ENCODE results near the gene TUB. TPM values are rescaled to one million over a fixed set of nuclear protein-coding genes. Genes with fewer than 3 reads are reported as not detected.
A peak's percentile ranks its signal among the peaks of the same experiment; 100 is the strongest.

The TUB gene
- total RNA-seq, 1 donor from 2014 or later = 5.2 TPM

GRCh38 chr11:8067929-8068575 lies 13.0 kb upstream of the TUB start:
- no peaks in the 10 kb centered on the region for H3K36me3 ChIP-seq
- no peaks in the 10 kb centered on the region for H3K9me3 ChIP-seq
- no peaks in the 10 kb centered on the region for H3K4me1 ChIP-seq
- peak overlapping the region; percentile 15 for H3K27ac ChIP-seq
- no peak for ATAC-seq
- intact Hi-C loops (cut with DNase I) = no loop called here
- TF ChIP-seq, protein P1, sequence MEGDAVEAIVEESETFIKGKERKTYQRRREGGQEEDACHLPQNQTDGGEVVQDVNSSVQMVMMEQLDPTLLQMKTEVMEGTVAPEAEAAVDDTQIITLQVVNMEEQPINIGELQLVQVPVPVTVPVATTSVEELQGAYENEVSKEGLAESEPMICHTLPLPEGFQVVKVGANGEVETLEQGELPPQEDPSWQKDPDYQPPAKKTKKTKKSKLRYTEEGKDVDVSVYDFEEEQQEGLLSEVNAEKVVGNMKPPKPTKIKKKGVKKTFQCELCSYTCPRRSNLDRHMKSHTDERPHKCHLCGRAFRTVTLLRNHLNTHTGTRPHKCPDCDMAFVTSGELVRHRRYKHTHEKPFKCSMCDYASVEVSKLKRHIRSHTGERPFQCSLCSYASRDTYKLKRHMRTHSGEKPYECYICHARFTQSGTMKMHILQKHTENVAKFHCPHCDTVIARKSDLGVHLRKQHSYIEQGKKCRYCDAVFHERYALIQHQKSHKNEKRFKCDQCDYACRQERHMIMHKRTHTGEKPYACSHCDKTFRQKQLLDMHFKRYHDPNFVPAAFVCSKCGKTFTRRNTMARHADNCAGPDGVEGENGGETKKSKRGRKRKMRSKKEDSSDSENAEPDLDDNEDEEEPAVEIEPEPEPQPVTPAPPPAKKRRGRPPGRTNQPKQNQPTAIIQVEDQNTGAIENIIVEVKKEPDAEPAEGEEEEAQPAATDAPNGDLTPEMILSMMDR (IDR thresholded peaks at IDR 0.05) = no peak
- H3K27me3 ChIP-seq (ENCODE audit: low read depth) = no peaks in the 10 kb centered on the region
- DNase-seq = no peak
- no peak overlapping the region for H3K4me3 ChIP-seq

- H3K27ac ChIP-seq = peak overlapping the region; percentile 15
- no peaks in the 10 kb centered on the region for H3K9me3 ChIP-seq
- H3K36me3 ChIP-seq = no peaks in the 10 kb centered on the region
- no peak overlapping the region for H3K4me3 ChIP-seq
- no peaks in the 10 kb centered on the region for H3K4me1 ChIP-seq
- peak; percentile 26 to 39 for ATAC-seq
- intact Hi-C loops (cut with DNase I) = no loop called here
- TF ChIP-seq, protein P1 (IDR thresholded peaks at IDR 0.05) = no peak
- DNase-seq = no peak
- H3K27me3 ChIP-seq (ENCODE audit: low read depth) = no peaks in the 10 kb centered on the region
Measured at GRCh38 chr11:8068605-8069221, 12.3 kb upstream of the TUB start.

GRCh38 chr11:8069771-8070170 lies 11.2 kb upstream of the TUB start:
- no peak overlapping the region for H3K27ac ChIP-seq
- H3K9me3 ChIP-seq = no peaks in the 10 kb centered on the region
- H3K27me3 ChIP-seq (ENCODE audit: low read depth) = no peaks in the 10 kb centered on the region
- intact Hi-C loops (cut with DNase I) = no loop called here
- TF ChIP-seq, protein P1 (IDR thresholded peaks at IDR 0.05) = no peak
- H3K4me1 ChIP-seq = no peaks in the 10 kb centered on the region
- ATAC-seq (no peak), DNase-seq (no peak)
- H3K36me3 ChIP-seq = no peaks in the 10 kb centered on the region
- H3K4me3 ChIP-seq = no peak overlapping the region

GRCh38 chr11:8070417-8071115 lies 10.4 kb upstream of the TUB start:
- TF ChIP-seq, protein P1 (IDR thresholded peaks at IDR 0.05) = peak; percentile 13
- H3K9me3 ChIP-seq = no peaks in the 10 kb centered on the region
- no peak overlapping the region for H3K27ac ChIP-seq
- no peak for DNase-seq
- no peaks in the 10 kb centered on the region for H3K36me3 ChIP-seq
- H3K4me3 ChIP-seq = no peak overlapping the region
- no peaks in the 10 kb centered on the region for H3K4me1 ChIP-seq
- intact Hi-C loops (cut with DNase I) = no loop called here
- no peak for ATAC-seq
- H3K27me3 ChIP-seq (ENCODE audit: low read depth) = no peaks in the 10 kb centered on the region

DNA sequence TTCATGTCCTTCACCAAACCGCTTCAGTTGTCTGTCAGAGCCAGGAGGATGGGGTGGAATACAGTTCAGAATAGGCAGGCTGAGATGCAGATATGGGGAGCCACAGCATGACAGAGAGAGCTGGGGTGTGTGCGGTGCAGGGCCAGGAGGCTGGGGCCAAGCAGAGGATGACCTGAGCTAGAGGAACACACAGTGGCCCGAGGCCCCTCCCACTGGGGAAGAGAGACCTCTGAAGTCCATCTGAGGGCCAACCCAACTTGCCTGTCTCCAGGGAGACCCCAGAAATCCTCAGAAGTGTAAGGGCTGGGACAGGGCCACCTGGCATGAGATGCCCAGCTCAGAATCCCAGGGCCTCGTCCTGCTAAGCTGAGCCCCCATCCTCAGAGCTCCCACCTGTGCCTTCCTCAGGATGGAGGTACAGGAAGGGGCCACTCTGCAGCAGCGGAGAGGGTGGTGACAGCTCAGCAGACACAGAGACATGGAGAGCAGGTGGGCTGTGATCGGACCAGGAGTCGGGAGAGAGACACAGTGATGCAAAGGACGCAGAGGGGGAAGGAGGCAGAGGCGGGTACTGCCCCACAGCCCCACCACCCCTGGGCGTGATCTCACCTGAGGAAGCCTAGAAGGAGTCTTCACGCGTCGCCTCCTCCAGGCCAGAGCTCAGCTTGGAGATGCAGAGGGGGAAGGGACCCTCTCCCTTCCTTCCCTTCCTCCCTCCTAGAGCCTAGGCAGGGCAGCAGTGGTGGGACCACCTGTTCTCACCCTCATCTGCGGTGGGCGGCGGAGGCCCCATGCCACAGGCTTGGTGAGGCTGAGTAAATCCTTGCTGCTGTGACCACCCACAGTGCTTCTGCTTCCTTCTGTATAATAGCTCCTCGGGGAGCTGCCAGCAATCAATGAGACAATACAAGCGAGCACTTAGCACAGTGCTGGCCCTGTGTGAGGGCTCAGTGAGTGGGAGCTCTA lies 9.1 kb upstream of the TUB start:
- intact Hi-C loops (cut with DNase I) = no loop called here
- H3K4me3 ChIP-seq = no peak overlapping the region
- no peak for ATAC-seq

More for the DNA sequence above, 9.1 kb upstream of the TUB start:
- H3K4me1 ChIP-seq = no peaks in the 10 kb centered on the region
- H3K9me3 ChIP-seq = no peaks in the 10 kb centered on the region
- H3K27ac ChIP-seq = no peak overlapping the region
- no peak for DNase-seq
- no peaks in the 10 kb centered on the region for H3K27me3 ChIP-seq (ENCODE audit: low read depth)
- H3K36me3 ChIP-seq = no peaks in the 10 kb centered on the region
- TF ChIP-seq, protein P1 (IDR thresholded peaks at IDR 0.05) = no peak
